Measurements from ENCODE around the gene JARID2.

DNA sequence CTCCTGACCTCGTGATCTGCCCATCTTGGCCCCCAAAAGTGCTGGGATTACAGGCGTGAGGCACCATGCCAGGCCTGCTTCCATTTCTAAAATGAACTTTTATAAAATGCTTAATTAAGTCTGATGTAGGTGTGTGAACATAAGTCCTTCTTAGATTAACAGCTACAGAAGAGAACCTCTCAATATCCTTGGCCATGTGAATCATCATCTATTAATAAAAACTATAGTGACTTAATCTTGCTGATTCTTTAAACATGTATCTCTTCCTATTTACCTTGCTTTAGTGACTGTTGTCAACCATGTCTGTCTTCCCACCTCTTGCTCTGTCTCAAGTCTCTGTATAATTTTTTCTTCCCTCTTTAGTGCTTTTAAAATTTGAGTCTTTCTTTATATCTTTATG is 127.1 kb downstream of the JARID2 start:
- TF ChIP-seq, protein P1, sequence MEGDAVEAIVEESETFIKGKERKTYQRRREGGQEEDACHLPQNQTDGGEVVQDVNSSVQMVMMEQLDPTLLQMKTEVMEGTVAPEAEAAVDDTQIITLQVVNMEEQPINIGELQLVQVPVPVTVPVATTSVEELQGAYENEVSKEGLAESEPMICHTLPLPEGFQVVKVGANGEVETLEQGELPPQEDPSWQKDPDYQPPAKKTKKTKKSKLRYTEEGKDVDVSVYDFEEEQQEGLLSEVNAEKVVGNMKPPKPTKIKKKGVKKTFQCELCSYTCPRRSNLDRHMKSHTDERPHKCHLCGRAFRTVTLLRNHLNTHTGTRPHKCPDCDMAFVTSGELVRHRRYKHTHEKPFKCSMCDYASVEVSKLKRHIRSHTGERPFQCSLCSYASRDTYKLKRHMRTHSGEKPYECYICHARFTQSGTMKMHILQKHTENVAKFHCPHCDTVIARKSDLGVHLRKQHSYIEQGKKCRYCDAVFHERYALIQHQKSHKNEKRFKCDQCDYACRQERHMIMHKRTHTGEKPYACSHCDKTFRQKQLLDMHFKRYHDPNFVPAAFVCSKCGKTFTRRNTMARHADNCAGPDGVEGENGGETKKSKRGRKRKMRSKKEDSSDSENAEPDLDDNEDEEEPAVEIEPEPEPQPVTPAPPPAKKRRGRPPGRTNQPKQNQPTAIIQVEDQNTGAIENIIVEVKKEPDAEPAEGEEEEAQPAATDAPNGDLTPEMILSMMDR (conservative IDR thresholded peaks at IDR 0.05 in 1 of 2, IDR thresholded peaks at IDR 0.05 in 1 of 2; ENCODE audit: extremely low read depth in 1 of 2, insufficient read depth in 1 of 2, low read depth in 1 of 2, low read length in 2 of 2): no peak
- no peak for TF ChIP-seq EZH2 (IDR thresholded peaks at IDR 0.05; ENCODE audit: borderline replicate concordance, low read length)

Data from mammary epithelial cell (primary cell).